ENCODE results near the gene TYRO3. TPM values are rescaled to one million over a fixed set of nuclear protein-coding genes. Genes with fewer than 3 reads are reported as not detected.

The TYRO3 gene
- total and polyA plus RNA-seq, 2 of the 13 experiments (the other 11 are each of a cell fraction or from before 2014, with no cell fraction given), result 24.0 to 43.6 TPM

- H3K27ac ChIP-seq (ENCODE audit: extremely low read length, insufficient read depth, low read length), result no peak overlapping the region
- FAIRE-seq, result no peak
- H3K9ac ChIP-seq (ENCODE audit: insufficient read depth, low read depth, low read length), result no peak overlapping the region
- no peak overlapping the region for H2AFZ ChIP-seq (ENCODE audit: low read length)
- ATAC-seq, result no peak
- CTCF ChIA-PET (ENCODE audit: low intra/inter-chr PET ratio, low total read pairs), result no interaction called here
- in situ Hi-C loops (cut with HindIII; ENCODE audit: extremely low pct_ligation_motif_present, low pct_unique_long_range_greater_than_20kb) (no loop called here), intact Hi-C loops (cut with micrococcal nuclease; ENCODE audit: unreplicated experiment) (no loop called here)
- peaks cover 10% of the 10 kb centered on the region for H3K79me2 ChIP-seq (ENCODE audit: insufficient read depth, low read length)
- no peaks in the 10 kb centered on the region for H3K27me3 ChIP-seq (ENCODE audit: control insufficient read depth in 1 of 2, insufficient read depth in 2 of 2, low read length in 2 of 2)
- no peak overlapping the region for H3K4me3 ChIP-seq (replicated peaks in 1 of 3; ENCODE audit: insufficient read depth in 1 of 3, low read depth in 2 of 3, low read length in 3 of 3)
- peaks cover 48% of the 10 kb centered on the region for H3K4me1 ChIP-seq (ENCODE audit: insufficient read depth, low read length)
- POLR2A ChIA-PET, result interaction anchor here (1.0 kb wide), 1 partner anchor 21 kb away, joined by 3 read pairs; no protein-coding TSS in a partner anchor
- H3K36me3 ChIP-seq (replicated peaks in 1 of 2; ENCODE audit: control insufficient read depth in 1 of 2, insufficient read depth in 2 of 2, low read length in 2 of 2), result no peaks in the 10 kb centered on the region
- no peaks in the 10 kb centered on the region for H4K20me1 ChIP-seq (ENCODE audit: insufficient read depth, low read length)
- H3K9me3 ChIP-seq (ENCODE audit: low read length), result no peaks in the 10 kb centered on the region
- WGBS (ENCODE audit: low lambda C conversion rate), result 42% methylated on average over 13 of the region's 13 CpGs
- no peak for DNase-seq (ENCODE audit: low spot score)
- no TSS peak for BruUV-seq (replicated peaks)
- H3K4me2 ChIP-seq (ENCODE audit: low read depth, low read length), result peak overlapping the region; percentile 23; the same call in 1 of the 2 replicates
- TF ChIP-seq ZNF709 (CRISPR knock-in tag; IDR thresholded peaks at IDR 0.05) (no peak), NFRKB (IDR thresholded peaks at IDR 0.05) (no peak), MAX (IDR thresholded peaks at IDR 0.05) (no peak), ZBTB14 (CRISPR knock-in tag; IDR thresholded peaks at IDR 0.05) (no peak), DBP (CRISPR knock-in tag; IDR thresholded peaks at IDR 0.05; ENCODE audit: not compliant biosample characterization) (no peak), ZNF205 (CRISPR knock-in tag; IDR thresholded peaks at IDR 0.05) (no peak), MYPOP (CRISPR knock-in tag; IDR thresholded peaks at IDR 0.05) (no peak), DR1 (CRISPR knock-in tag; IDR thresholded peaks at IDR 0.05) (no peak), RARA (CRISPR knock-in tag; IDR thresholded peaks at IDR 0.05) (no peak), ZNF678 (CRISPR knock-in tag; IDR thresholded peaks at IDR 0.05) (no peak), ZSCAN21 (CRISPR knock-in tag; IDR thresholded peaks at IDR 0.05; ENCODE audit: borderline replicate concordance) (no peak), RAD21 (CRISPR knock-in tag; IDR thresholded peaks at IDR 0.05) (no peak), PPARG (CRISPR knock-in tag; conservative IDR thresholded peaks at IDR 0.05) (peak; percentile 50; the same call in 1 of the 2 replicates), ZNF281 (CRISPR knock-in tag; IDR thresholded peaks at IDR 0.05; ENCODE audit: borderline replicate concordance) (no peak), ZNF101 (CRISPR knock-in tag; IDR thresholded peaks at IDR 0.05; ENCODE audit: borderline replicate concordance, low read depth) (no peak), TBX3 (IDR thresholded peaks at IDR 0.05; ENCODE audit: borderline replicate concordance) (no peak), ZNF441 (CRISPR knock-in tag; IDR thresholded peaks at IDR 0.05; ENCODE audit: borderline replicate concordance) (no peak), FOSL2 (CRISPR knock-in tag; IDR thresholded peaks at IDR 0.05) (peak; percentile 40; the same call in 1 of the 2 replicates), ZNF589 (CRISPR knock-in tag; conservative IDR thresholded peaks at IDR 0.05) (no peak)
Measured at GRCh38 chr15:41546851-41547786, 11.9 kb upstream of the TYRO3 start.

Data from HepG2 (cell line).